CD4-positive, alpha-beta T cell treated with Interleukin-2 at 100 ng/mL for 4 hours (primary cell): Measurements from ENCODE around the gene SERPINA12.

ENCODE experiments used
- DNase-seq: peaks from one replicate; pipeline ENCODE4 v3.0.0-alpha.2; 2020; ENCODE audit warnings: low spot score

The SERPINA12 gene

DNA sequence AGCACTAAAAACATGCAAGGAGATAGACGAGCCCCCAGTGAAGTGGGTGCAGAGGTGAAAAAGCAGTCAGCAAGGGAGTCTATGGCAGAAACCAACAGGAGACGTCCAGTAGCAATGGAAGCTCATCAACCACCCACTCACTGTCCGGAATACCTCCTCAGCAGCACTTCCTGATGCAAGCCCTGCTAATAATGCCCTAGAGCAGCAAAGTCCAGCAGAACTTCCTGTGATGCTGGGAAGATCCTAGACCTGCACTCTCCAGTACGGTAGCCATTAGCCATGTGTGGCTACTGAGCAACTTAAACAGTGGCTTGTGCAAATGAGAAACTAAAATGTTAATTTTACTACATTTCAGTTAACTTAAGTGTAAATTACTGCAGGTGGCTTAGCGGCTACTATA, 44.2 kb downstream of the SERPINA12 start:
- DNase-seq = no peak

- no peak for DNase-seq
Measured at GRCh38 chr14:94464290-94464689, 45.0 kb downstream of the SERPINA12 start.

- no peak for DNase-seq
Measured at GRCh38 chr14:94462763-94463572, 46.3 kb downstream of the SERPINA12 start.

GRCh38 chr14:94462219-94462551, 47.1 kb downstream of the SERPINA12 start:
- DNase-seq = no peak

GRCh38 chr14:94461526-94462218, 47.6 kb downstream of the SERPINA12 start:
- DNase-seq = no peak

DNA sequence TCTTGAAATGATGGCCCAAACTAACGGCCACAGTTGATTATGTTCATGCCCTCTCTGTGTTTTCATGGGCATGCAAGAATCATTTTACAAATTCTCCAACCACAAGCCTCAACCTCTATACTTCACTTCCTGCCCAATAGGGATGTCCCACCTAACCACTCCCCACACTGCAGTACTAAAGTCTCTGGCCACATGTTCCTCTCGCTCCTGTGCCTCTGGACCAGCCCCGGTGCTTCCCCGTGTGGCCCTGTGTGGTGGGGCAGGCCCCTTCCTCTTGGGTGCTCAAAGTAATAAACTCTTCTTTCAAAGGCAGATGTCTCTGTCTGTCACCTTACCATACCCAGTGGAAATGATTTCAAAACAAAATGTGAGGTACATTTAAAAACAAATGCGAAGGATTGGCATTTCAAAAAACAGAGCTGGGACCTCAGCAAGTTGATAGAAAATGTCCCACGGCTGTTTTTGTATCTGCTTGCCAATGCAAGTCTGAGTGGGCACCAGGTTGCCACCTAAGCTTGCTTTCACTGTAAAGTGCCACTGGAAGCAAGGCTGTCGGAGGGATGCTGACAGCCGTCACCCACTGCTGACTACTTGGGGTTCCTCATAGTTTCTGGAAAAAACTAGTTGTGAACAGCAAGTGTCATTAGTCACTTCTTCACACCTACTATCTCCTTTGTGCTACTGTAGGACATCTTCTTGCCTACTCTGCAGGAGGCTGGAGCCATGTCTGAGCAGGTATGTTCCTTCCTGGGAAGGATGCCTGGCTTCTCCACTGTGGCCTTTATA, 48.4 kb downstream of the SERPINA12 start:
- no peak for DNase-seq

DNA sequence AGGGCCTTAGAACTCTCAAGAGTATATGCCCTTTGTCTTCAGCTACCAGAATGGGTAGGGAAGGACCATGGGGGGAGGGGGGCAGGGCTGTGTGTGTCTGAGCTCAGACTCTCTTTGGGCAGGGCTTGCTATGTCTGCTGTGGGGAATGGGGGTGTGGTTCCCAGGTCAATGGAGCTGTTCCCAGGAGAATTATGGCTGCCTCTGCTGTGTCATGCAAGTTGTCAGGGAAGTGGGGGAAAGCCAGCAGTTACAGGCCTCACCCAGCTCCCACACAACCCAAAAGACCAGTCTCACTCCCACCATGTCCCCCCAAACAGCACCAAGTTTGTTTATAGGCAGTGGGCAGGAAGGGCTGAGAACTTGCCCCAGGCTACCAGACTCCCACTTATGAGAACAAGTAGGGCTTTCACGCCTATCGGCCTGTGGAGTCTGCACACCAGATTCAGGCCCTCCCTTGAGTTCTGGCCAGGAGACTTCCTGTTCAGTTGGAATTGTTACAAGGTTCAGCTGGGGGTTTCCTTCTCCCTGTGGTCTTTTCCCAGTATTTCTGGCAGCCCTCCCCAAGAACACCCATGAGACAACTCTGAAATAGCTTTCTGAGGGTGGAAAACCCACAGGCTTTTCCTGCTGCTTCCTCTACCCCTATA, 50.6 kb downstream of the SERPINA12 start:
- no peak for DNase-seq

DNA sequence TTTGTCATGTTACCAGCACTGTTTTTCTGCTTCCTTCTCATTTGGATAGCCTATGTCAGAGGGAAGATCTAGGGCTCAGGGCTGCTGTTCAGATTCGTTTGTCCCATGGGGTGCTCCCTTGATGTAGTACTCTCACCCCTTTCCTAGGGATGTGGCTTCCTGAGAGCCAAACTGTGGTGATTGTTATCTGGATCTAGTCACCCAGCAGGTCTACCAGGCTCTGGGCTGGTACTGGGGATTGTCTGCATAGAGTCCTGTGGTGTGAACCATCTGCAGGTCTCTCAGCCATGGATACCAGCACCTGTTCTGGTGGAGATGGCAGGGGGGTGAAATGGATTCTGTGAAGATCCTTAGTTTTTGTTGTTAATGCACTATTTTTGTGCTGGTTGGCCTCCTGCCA, 51.2 kb downstream of the SERPINA12 start:
- DNase-seq = no peak

GRCh38 chr14:94455928-94456327, 53.3 kb downstream of the SERPINA12 start:
- DNase-seq = no peak

DNA sequence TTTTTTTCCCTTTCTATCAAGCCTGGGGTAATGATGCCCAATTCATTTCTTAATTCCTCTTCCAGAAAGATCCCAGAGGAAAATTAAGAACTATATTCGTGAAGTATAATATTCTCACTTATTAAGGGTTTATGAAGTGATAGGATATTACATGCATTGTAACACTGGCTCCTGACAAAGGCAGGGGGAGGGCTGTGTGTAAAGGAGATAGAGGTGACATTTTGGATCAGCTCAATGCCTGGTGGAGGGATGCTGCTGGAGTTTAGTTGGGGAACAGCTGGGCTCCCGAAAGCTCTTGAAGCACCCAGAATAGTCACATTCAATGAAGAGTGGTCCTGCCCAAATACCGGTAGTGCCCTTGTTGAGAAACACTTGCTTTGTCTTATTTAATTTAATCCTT, 57.4 kb downstream of the SERPINA12 start:
- DNase-seq = no peak

GRCh38 chr14:94451091-94451771, 58.0 kb downstream of the SERPINA12 start:
- DNase-seq = no peak

DNA sequence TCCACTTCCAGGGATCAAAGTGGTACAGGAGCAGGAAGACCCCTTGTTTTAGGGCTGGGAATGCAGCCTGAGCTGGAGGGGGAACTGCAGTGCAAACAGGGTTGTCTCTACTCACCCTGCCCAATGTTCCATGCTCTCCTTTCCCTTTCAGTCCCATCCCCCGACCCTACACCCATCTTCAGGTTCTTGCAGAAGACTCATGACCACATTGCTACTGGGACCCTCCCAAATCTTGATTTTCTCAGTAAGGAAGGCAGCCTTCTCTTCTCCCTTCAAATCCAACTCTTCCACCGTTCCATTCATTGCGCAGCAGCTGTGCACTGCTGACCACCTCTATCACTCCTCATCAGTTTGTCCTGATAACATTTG, 58.6 kb downstream of the SERPINA12 start:
- no peak for DNase-seq

- no peak for DNase-seq
Measured at GRCh38 chr14:94449930-94450329, 59.3 kb downstream of the SERPINA12 start.

DNA sequence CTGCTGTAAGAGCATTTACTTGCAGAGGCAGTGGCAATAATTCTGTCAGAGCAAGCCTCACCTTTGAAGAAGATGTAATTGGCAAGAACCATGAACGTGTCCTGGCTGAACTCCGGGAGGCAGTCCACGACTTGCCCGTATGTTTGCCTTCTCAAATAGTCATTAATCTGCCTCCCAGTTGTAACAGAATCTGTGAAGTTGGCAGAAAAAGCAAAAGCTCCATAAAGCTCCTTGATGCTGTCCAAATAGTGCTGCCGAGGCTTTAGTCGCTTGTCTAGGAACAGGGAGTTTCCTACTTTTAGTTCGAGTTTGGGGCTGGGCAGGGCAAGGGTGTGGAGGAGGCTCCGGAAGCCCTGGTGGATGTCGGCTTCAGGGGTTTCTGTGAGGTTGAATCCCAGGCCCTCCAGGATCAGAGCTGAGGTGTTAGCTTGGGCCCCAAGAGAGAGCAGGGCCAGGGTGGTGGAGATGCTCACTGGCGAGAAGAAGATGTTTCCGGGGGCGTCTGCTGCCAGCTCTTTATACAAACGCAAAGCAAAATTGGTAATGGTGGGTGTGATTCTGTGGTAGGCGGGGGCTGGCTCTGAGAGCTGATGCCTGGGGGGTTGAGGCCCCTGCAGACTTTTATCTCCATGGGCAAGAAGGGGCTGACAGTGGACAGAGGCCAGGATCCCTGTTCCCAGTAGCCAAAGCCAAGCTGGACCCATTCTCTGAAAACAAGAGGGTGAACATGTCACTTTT, 61.0 kb downstream of the SERPINA12 start:
- no peak for DNase-seq

DNA sequence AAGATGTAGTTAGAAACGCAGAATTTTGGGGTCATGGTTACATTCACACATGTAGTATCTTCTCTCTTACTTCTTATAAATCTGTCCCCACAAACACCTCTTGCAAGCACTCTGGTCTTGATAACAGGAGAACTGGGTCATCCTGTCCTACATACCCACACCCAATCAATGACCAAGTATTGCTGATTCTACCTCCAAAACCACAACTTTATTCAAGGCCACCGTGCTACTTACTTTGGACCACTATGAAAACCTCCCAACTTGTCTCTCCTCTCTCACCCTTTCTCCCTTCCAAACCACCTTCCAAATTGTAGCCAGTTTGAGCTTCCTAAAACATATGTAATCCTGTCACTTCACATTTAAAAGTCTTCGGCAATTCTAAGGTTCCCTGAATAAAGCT, 62.1 kb downstream of the SERPINA12 start:
- DNase-seq = no peak

- DNase-seq = no peak
Measured at GRCh38 chr14:94446126-94446525, 63.1 kb downstream of the SERPINA12 start.

DNA sequence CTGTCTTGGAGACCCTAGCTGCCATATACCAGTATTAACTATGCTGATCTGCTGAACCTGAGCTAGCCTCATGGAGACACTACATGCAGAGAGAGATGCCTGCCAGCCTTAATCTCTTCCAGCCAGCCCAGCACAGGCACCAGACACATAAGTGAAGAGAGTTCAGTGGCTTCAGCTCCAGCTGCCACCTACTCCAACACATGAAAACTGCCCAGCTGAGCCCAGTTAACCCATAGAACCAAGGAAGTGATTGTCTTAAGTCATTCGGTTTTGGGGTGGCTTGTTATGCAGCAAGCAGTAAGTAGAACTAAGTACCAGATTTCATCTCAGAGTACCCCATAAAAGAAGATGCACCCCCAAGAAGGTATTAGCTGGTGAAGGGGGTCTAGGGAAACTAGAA, 64.3 kb downstream of the SERPINA12 start:
- no peak for DNase-seq

DNA sequence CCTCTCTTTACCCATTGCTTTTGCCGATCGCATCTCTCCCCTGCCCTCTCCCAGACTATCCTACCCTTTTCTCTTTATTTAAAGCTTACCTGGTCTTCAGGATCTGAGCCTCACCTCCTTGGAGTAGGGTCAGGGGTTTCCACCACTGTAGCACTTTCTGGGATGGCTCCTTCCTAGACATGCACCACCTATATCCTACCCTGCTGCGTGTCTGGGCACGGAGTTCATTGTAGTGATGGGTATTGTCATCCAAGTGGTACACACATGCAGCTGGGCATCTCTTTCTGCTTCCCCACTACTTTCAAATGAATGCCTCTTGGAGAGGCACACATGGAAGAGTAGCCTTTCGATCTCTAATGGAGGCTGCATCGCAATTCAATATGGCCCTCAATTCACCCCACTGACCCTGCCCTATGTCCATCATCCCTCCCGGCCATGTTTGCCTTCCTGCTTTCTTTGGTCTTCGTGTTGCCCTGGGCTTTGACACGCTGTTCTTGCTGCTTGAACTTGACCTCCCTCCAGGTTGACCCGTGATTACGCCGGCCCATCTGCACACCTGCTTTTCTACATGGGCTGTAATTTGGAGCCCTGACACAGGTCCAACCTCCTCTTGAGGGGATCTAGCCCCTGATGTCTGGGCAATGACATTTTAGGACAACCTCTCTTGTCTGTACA, 67.6 kb downstream of the SERPINA12 start:
- no peak for DNase-seq

- no peak for DNase-seq
Measured at GRCh38 chr14:94441130-94441529, 68.1 kb downstream of the SERPINA12 start.

DNA sequence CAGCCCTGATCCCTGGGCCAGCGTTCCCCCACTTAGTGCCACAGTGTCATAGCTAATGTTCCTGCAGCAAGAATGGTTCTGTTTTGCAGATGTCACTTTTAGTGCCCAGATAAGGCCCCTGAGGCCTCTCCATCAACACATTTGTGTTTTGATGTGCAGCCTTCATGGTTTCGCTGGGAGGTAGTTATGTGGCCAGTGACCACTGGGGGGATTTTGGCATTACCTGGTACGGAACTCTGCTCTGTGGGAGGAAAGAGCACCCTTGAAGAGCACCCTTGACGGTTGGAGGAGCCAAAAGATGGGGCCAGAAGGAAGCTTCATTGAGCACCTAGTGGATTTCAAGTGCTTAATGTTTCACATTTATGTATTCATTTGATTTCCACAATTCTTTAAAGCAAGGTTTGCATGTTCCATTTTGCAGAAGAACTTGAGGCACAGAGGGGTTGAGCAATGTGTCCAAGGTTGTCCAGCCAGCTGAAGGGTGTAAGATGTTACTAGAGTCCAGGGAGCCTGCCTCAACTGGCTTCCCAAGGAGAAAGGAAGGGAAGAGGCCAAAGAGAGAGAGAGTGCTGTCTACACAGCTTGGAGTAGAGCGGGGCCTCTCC, 69.7 kb downstream of the SERPINA12 start:
- no peak for DNase-seq
